Measurements from ENCODE around the gene HLF. TPM values are rescaled to one million over a fixed set of nuclear protein-coding genes. Genes with fewer than 3 reads are reported as not detected.
A peak's percentile ranks its signal among the peaks of the same experiment; 100 is the strongest.

HLF gene
- total and polyA plus RNA-seq, 4 donors, result 8.0 to 59.3 (median 24.6) TPM

DNA sequence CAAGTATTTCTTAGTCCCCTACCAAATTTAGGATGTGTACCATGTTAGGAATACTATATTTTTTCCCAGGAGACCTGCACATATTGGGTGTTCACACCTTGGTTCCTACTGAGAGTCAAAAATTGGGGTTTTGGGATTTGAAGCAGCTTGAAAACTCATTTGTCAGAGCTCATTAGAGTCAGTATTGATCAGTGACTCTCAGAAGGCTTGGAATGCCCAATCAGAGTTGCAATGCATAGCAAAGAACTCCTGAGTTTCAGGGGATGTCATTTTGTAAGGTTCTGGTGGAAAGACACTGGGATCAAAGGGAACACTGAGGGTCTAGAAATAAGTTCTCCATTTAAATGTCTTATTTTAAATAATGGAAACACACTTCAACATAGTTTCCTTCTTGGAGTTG is 5.1 kb downstream of the HLF start:
- no peak for TF ChIP-seq YY1 (IDR thresholded peaks at IDR 0.05)
- no peak for TF ChIP-seq HNF4G (IDR thresholded peaks at IDR 0.05)
- TF ChIP-seq HNF4A (conservative IDR thresholded peaks at IDR 0.05), result no peak
- no peak for TF ChIP-seq ATF3 (IDR thresholded peaks at IDR 0.05)
- no peak for TF ChIP-seq MAX (IDR thresholded peaks at IDR 0.05)
- no peak for TF ChIP-seq FOXA1 (IDR thresholded peaks at IDR 0.05)
- no peak for TF ChIP-seq REST (IDR thresholded peaks at IDR 0.05)
- peak overlapping the region; percentile 60 to 81 (median 74) for H3K4me3 ChIP-seq (ENCODE audit: low read depth in 1 of 3, low read length in 3 of 3)
- no peak for DNase-seq (ENCODE audit: low spot score)
- no peaks in the 10 kb centered on the region for H3K9me3 ChIP-seq (ENCODE audit: control insufficient read depth in 4 of 4, low read length in 3 of 4)
- H3K4me1 ChIP-seq (ENCODE audit: control insufficient read depth in 4 of 4, insufficient read depth in 4 of 4, low read length in 3 of 4), result peaks cover 4 to 40% (median 31%) of the 10 kb centered on the region in 4 donors
- H3K9ac ChIP-seq (ENCODE audit: low read depth in 1 of 2, low read length in 2 of 2), result peak overlapping the region; percentile 63 to 99
- H3K27ac ChIP-seq (ENCODE audit: low read depth in 1 of 2, low read length in 2 of 2), result peak overlapping the region; percentile 67 to 85
- H3K27me3 ChIP-seq (ENCODE audit: control insufficient read depth in 4 of 4, insufficient read depth in 4 of 4, low read length in 3 of 4), result no peaks in the 10 kb centered on the region
- no peaks in the 10 kb centered on the region for H3K36me3 ChIP-seq (ENCODE audit: control insufficient read depth in 4 of 4, insufficient read depth in 3 of 4, low read depth in 1 of 4, low read length in 3 of 4)

DNA sequence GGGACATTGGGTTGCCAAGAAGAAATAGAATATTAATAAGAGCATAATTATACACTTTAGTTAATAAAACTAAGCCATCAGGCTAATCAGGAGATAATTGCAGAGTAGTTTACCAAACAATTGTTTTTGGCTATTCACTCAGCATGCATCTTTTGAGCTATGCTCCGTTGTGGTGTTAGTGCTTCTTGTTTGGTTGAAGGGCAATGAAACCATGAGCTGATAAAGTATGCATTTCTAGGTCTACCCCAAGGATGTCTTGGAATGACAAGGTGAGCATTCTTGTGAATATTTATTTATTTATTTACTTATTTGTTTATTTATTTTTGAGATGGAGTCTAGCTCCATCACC is 6.4 kb downstream of the HLF start:
- H3K27ac ChIP-seq (ENCODE audit: low read depth in 1 of 2, low read length in 2 of 2), result no peak overlapping the region
- no peaks in the 10 kb centered on the region for H3K36me3 ChIP-seq (ENCODE audit: control insufficient read depth in 4 of 4, insufficient read depth in 3 of 4, low read depth in 1 of 4, low read length in 3 of 4)
- H3K27me3 ChIP-seq (ENCODE audit: control insufficient read depth in 4 of 4, insufficient read depth in 4 of 4, low read length in 3 of 4), result no peaks in the 10 kb centered on the region
- TF ChIP-seq NR2F2 (IDR thresholded peaks at IDR 0.05) (no peak), REST (IDR thresholded peaks at IDR 0.05) (no peak), FOXA2 (IDR thresholded peaks at IDR 0.05) (no peak), HNF4A (conservative IDR thresholded peaks at IDR 0.05) (no peak), ZBTB33 (IDR thresholded peaks at IDR 0.05) (no peak), RXRA (IDR thresholded peaks at IDR 0.05) (no peak), SP1 (IDR thresholded peaks at IDR 0.05) (no peak), TAF1 (conservative IDR thresholded peaks at IDR 0.05) (no peak), FOXA1 (IDR thresholded peaks at IDR 0.05) (no peak), ATF3 (IDR thresholded peaks at IDR 0.05) (no peak), EGR1 (IDR thresholded peaks at IDR 0.05; ENCODE audit: low read depth in 2 of 2) (no peak), MAX (IDR thresholded peaks at IDR 0.05) (no peak), RAD21 (IDR thresholded peaks at IDR 0.05) (no peak), YY1 (IDR thresholded peaks at IDR 0.05) (no peak), JUND (IDR thresholded peaks at IDR 0.05) (no peak)
- peak overlapping the region in 1 of 2 donors; percentile 56 for H3K9ac ChIP-seq (ENCODE audit: low read depth in 1 of 2, low read length in 2 of 2)
- peak overlapping the region in 2 of 3 donors; percentile 26 to 27 for H3K4me3 ChIP-seq (ENCODE audit: low read depth in 1 of 3, low read length in 3 of 3)
- DNase-seq (ENCODE audit: low spot score), result no peak
- WGBS, result 78% methylated on average over 1 of the region's 1 CpG
- peaks cover 6 to 50% (median 37%) of the 10 kb centered on the region in 4 donors for H3K4me1 ChIP-seq (ENCODE audit: control insufficient read depth in 4 of 4, insufficient read depth in 4 of 4, low read length in 3 of 4)
- no peaks in the 10 kb centered on the region for H3K9me3 ChIP-seq (ENCODE audit: control insufficient read depth in 4 of 4, low read length in 3 of 4)

Data from liver (tissue), 9 donors.